GM12865 (cell line): ENCODE results near the gene MPDZ.

Experiments
- DNase-seq: peaks from one replicate; pipeline ENCODE4 v3.0.0; 2010; ENCODE audit warnings: low read depth
- H3K4me3 ChIP-seq: 2 replicates; pipeline ENCODE4 v1.5.1; 2011; ENCODE audit warnings: mild to moderate bottlenecking, low read depth, low read length, control low read depth
- CTCF ChIP-seq: IDR thresholded peaks from 2 replicates; pipeline ENCODE4 v1.5.1; 2011; ENCODE audit warnings: low read length, control low read depth, low read depth, inconsistent platforms; ENCODE audit not compliant: insufficient read depth; ENCODE audit errors: missing control alignments

MPDZ gene

GRCh38 chr9:13082796-13083195 lies 196.7 kb downstream of the MPDZ start:
- no peak overlapping the region for H3K4me3 ChIP-seq
- no peak for DNase-seq
- TF ChIP-seq CTCF = no peak

- no peak overlapping the region for H3K4me3 ChIP-seq
- no peak for DNase-seq
- TF ChIP-seq CTCF = no peak
These were observed 201.3 kb downstream of the MPDZ start for GRCh38 chr9:13078164-13078563.

GRCh38 chr9:13076616-13077015 lies 202.9 kb downstream of the MPDZ start:
- no peak overlapping the region for H3K4me3 ChIP-seq
- TF ChIP-seq CTCF = no peak
- DNase-seq = no peak

GRCh38 chr9:13071921-13072320 lies 207.6 kb downstream of the MPDZ start:
- no peak for TF ChIP-seq CTCF
- no peak for DNase-seq
- H3K4me3 ChIP-seq = no peak overlapping the region

- no peak for TF ChIP-seq CTCF
- DNase-seq = no peak
- H3K4me3 ChIP-seq = no peak overlapping the region
These were observed 208.6 kb downstream of the MPDZ start for GRCh38 chr9:13070612-13071595.

- TF ChIP-seq CTCF = no peak
- no peak for DNase-seq
- H3K4me3 ChIP-seq = no peak overlapping the region
These were observed 210.0 kb downstream of the MPDZ start for GRCh38 chr9:13069498-13069897.
